DLD1 (cell line): ENCODE measurements around the gene POLE2.
"Not testable (repeated sequence)": the region's sequence is repeated elsewhere in the genome, so short reads cannot be mapped to it uniquely, and the experiment has no call there.

Experiments used
- in situ Hi-C: cut with HindIII; loops from 2 replicates; pipeline ENCODE4 v1.10.0; 2017; ENCODE audit warnings: low sequenced_read_pairs

POLE2 gene

DNA sequence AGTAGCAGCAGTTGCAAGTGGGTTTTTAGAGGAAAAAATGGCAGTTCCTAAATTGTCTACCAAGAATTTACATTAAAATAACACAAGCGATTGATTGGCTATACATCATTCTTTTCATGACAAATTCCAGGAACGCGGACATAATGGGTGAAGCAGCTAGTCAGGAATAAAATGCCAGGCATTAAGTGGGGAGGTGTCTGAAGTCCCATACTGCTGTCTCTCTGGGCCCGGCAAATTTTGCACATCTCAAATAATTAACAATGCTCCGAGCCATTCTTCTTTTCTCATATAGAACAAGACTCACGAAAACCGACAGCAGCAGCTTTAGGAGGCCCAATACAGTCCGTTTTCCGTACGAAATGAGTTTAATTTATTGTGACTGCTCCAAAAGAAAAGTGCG, 68.3 kb downstream of the POLE2 start:
- in situ Hi-C loops = no loop called here

DNA sequence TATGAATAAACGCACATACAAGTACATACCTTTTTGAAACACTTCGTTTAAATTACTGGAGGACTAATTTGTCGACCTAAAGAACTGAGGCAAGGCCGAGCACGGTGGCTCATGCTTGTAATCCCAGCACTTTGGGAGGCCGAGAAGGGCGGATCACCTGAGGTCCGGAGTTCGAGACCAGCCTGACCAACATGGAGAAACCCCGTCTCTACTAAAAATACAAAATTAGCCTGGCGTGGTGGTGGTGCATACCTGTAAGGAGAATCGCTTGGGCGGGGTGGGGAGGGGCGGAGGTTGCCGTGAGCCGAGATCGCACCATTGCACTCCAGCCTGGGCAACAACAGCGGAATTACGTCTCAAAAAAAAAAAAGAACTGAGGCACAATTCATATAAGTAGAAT, 68.7 kb downstream of the POLE2 start:
- in situ Hi-C loops = not testable (repeated sequence)

DNA sequence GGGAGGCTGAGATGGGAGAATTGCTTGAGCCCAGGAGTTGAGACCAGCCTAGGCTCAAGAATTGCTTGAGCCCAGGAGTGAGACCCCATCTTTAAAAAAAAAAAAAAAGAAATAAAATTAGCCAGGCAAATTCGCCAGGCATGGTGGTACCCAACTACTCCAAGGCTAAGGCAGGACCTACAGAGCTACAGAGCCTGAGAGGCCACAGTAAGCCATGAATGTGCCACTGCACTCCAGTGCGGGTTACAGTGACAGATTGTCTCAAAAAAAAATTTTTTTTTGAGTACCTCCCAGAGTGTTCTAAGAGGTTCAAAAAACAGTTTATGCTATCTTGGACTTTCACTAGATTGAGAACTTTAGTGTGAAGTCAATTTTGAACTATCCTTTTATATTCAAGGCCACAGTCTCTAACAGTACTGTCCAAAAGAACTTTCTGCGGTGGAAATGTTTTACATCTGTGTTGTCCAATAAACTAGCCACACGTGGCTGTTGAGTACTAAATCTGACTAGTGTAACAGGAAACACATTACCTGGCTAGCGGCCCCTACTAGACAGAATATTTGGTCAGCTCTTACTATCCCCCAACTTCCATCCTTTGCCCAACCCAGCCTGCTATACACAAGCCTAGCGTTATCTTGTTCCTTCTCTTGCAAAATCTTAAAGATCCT, 70.0 kb downstream of the POLE2 start:
- in situ Hi-C loops = no loop called here

DNA sequence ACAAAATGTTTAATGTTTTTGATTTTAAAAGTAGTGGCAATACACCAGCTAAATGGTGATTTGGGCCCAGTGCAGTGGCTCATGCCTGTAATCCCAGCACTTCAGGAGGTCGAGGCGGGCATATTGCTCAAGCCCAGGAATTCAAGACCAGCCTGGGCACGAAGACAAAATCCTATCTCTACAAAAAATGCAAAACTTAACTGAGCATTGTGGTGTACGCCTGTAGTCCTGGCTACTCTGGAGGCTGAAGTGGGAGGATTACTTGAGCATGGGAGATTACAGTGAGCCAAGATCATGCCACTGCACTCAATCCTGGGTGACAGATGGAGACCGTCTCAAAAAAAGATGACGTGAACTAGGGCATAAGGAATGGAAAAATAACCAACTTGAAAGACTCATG, 72.2 kb downstream of the POLE2 start:
- in situ Hi-C loops = no loop called here

DNA sequence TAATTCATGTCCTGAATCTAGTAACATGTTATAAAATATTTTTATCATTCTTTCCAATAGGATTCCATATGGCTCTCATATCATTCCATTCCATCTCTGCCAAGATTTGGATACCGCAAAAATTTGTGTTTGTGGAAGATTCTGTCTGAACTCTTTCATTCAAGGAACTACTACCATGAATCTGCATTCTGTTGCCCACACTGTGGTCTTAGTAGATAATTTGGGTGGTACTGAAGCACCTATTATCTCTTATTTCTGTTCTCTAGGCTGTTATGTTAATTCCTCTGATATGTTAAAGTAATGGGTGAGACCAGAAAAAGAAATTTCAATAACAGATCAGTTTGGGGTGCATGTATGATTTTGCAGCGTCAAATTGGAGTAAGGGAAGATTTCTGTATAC, 73.8 kb downstream of the POLE2 start:
- in situ Hi-C loops = no loop called here

DNA sequence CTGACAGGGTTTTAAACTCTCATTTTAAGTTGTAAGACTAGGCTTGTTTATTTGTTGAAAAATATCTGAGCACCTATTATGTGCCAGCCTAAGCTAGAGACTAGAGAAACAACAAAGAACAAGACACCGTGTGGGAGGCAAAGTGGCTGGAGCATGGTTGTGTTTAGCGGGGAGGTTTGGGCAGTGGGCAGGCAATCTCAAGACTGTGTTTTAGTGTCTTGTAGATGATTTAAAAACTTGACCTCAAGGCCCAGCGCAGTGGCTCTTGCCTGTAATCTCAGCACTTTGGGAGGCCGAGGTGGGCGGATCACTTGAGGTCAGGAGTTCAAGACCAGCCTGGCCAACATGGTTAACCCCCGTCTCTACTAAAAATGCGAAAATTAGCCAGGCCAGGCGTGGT, 75.3 kb downstream of the POLE2 start:
- in situ Hi-C loops = no loop called here

DNA sequence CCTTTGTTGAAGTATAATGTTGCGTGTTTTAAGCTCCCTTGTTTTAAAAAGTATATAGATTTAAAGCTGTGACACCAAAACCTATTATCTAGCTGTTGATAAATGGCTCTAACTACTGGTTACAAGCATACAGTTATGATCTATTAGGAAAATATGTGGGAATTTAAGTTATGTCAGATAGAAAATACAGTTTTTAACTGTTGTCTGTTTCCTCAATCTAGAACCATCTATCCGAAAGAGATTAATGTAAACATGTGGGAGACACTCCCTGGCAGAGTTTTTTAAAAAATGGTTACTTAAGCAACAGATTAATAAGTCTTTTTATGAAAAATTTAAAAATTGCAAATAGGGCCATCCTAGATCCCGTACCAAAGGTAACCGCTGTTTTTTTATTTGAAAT, 75.8 kb downstream of the POLE2 start:
- in situ Hi-C loops = no loop called here

DNA sequence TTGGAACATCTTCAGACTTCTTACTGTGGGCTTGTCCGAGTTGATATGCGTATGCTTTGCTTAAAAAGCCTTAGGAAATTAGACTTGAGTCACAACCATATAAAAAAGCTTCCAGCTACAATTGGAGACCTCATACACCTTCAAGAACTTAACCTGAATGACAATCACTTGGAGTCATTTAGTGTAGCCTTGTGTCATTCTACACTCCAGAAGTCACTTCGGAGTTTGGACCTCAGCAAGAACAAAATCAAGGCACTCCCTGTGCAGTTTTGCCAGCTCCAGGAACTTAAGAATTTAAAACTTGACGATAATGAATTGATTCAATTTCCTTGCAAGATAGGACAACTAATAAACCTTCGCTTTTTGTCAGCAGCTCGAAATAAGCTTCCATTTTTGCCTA, 80.4 kb downstream of the POLE2 start:
- in situ Hi-C loops = no loop called here

DNA sequence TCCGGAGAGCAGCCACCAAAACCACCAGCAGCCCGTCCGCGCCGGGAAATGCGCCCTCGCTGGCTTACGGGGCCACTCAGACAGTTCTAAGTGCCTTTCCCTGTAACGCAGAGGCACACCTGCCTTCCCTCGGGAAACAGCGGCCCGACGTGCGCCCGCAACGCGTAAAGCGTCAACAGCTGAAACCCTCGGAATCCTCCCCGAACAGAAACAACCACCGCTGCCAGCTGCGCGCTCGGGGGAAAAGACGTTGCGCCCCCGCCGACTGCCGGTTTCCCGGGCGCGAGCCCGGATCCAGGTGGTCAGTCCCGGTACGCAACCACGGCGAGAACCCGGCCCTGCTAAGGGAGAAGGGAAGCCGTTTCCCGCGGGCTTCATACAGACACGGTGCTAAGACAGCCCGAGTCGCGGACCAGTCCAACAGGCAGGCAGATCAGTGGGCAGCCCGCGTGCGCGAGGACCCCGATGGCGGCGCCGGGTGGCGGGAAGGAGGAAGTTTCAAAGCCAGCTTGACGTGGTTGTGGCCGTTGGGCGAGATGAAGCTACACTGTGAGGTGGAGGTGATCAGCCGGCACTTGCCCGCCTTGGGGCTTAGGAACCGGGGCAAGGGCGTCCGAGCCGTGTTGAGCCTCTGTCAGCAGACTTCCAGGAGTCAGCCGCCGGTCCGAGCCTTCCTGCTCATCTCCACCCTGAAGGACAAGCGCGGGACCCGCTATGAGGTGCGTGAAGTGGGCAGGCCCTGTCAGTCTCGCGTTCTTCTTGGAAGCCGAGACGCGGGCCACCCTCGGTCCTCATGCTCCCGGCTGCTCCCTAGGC, 89.3 kb downstream of the POLE2 start, which contains the start of gene LRR1:
TSS of gene LRR1 (plus strand) at position 456 of the 816 bp plus-strand sequence. CDS start at position 537, 81 bp downstream.
- in situ Hi-C loops = no loop called here

DNA sequence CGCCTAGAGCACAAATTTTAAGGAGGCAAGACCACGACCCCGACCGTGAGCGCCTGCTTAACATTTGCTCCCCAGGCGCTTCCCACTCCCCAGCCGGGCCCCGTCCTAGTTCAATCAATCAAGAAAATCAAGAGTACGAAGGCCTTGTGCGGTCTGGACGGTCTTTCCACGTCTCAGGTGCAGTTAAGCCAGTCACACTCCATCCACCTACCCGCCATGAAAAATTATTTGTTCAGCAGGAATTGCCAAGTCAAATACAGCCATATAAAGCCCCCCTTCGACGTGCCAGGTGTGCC, 89.9 kb downstream of the POLE2 start:
- in situ Hi-C loops = no loop called here

DNA sequence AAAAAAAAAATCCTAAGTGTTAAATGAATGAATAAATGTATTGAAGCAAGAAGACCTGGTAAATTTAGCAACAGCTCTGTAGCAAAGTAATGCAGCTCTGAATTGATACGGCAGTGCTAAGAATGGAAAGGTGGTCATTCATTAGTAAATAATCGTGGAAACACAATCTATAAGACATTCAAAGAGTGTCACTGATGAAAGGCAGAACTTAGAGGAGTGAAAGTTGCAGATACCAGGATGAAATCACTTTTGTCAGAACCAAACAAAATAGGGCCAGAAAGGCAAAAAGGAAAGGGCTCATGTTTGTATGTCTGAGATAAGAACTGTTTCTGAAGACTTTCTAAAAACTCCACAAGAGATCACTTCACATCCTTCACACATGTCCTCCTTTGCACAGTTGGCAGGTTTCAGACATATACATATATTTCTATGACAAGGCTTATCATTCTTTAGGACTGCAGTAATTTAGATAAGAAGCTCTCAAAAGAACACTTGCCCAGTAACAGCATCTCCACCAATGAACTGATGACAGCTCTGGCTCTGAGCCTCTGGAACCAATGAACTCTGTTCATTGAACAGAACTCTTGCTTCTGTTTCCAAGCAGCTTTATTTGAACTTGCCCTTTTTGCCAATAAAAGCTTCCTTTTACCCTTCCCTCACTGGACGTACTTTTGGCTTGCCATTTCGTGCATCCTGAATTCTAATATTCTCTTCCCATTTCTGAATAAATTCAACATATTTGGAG, 93.5 kb downstream of the POLE2 start:
- in situ Hi-C loops = no loop called here
